Effector CD4-positive, alpha-beta T cell (primary cell): ENCODE data around the gene PCDH15.

Experiments
- DNase-seq: peaks from one replicate; pipeline ENCODE4 v3.0.0-alpha.2; 2020

The PCDH15 gene

DNA sequence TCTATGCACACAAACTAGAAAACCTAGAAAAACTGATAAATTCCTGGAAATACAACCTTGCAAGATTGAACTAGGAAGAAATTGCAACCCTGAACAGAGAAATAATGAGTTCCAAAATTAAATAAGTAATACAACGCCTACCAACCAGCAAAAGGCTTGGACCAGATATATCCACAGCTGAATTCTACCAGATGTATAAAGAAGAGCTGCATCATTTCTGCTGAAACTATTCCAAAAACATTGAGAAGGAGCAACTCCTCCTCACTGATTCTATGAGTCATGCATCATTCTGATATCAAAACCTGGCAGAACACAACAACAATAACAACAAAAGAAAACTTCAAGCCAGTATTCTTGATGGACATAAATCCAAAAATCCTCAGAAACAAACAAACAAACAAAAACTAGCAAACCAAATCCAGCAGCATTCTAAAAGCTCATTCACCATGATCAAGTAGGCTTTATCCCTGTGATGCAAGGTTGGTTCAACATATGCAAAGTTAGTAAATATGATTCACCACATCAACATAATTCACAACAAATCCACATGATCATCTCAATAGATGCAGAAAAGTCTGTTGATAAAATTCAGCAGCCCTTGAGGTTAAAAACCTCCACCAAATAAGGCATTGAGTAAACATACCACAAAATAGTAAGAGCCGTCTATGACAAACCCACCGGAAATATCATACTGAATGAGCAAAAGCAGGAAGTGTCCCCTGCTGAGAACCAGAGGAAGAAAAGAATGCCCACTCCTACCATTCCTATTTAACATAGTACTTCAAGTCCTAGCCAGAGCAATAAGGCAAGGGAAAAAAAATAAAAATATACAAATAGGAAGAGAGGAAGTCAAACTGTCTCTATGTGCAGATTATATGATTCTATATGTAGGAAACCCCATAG lies 98.2 kb downstream of the PCDH15 start:
- DNase-seq, result no peak

GRCh38 chr10:54691331-54691730 lies 109.7 kb downstream of the PCDH15 start:
- no peak for DNase-seq

- no peak for DNase-seq
These were observed 118.5 kb downstream of the PCDH15 start for GRCh38 chr10:54682554-54682953.

DNA sequence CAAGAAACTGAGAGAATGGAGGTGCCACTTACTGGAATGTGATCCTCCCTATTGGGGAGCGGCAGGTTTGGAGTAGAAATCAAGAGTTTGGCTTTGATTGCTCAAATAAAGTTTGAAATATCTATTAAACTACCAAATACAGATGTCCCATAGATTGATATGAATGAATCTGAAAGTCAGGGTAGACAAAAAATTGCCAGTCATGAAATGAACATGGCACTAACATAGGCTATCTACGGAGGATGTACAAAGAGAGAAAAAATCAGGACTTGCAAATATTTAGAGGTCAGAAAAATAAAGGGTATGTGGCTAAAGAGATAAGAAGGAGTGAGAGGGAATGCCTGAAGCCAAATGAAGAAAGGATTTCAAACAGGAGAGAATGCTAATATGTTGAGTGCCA lies 119.9 kb downstream of the PCDH15 start:
- no peak for DNase-seq

DNA sequence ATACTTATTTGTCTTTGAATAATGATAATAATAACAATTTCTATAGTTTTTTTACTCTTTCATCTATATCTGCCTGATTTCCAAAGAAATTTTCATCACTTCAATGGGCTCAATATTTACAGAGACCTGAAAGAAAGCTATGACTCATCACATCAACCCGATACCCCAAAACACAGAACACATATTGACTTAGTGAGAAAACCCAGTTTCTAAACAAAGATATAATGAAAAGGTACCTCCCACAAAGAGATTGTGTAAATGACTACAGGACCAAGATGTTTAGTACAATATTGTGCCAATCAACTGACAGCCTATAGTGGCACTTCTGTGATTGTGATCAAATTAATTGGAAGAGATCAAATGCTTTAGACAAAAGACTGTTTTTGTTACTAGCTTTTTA lies 133.9 kb downstream of the PCDH15 start:
- DNase-seq, result no peak

- no peak for DNase-seq
These were observed 134.8 kb downstream of the PCDH15 start for GRCh38 chr10:54666192-54666591.

GRCh38 chr10:54665095-54665494 lies 135.9 kb downstream of the PCDH15 start:
- DNase-seq, result no peak

DNA sequence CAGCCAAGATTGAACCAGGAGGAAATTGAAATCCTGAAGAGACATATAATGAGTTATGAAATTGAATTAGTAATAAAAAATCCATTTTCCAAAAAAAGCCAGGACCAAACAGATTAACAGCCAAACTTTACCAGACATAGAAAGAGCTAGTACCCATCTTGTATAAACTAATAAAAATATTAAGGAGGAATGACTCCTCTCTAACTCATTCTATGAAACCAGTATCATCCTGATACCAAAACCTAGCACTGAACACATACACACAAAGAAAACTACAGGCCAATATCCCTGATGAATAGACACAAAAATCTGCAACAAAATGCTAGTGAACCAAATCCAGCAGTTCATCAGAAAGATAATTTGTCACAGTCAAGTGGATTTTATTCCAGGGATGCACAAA lies 140.6 kb downstream of the PCDH15 start:
- no peak for DNase-seq

DNA sequence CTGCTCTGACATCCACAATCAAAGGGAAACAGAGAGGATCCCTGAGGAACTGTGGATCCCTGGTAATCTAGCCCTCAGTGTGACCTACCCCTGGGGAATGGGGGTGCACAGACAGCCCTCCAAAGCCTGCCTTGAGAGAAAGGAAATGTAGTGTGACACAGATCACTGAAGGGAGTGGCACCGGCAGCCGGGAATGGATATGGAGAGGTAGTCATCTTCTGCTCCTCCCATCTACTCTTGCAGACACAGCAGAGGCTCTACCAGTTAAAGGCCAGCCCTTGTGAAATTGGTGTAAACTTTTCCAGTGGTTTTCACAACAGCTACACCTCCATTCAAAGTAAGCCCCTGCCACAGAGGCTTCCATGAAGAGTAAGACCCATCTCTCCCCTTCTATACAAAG lies 144.4 kb downstream of the PCDH15 start:
- no peak for DNase-seq

- DNase-seq, result no peak
These were observed 147.5 kb downstream of the PCDH15 start for GRCh38 chr10:54653518-54653917.

GRCh38 chr10:54650547-54650946 lies 150.5 kb downstream of the PCDH15 start:
- no peak for DNase-seq

DNA sequence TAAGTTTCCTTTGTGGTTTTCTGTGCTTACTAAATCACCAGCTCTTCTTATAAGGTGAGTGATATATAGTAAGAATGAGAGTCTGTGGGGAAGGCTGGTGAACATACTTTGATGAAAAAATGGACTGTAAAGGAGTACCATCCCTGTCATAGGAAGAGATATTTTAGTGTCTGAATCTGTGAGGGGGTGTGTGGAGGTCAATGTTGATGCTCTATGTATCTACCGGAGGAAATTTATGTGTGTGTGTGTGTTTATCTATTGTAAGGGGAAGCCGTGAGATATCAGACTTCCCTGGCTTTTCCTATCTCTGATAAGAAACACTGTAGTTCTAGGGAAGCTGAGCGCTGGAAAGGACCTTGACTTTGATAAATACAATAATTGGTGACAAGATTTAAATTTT lies 179.0 kb downstream of the PCDH15 start:
- no peak for DNase-seq

GRCh38 chr10:54620352-54620751 lies 180.7 kb downstream of the PCDH15 start:
- no peak for DNase-seq

GRCh38 chr10:54614072-54614471 lies 187.0 kb downstream of the PCDH15 start:
- no peak for DNase-seq

- no peak for DNase-seq
These were observed 187.9 kb downstream of the PCDH15 start for GRCh38 chr10:54613162-54613561.

DNA sequence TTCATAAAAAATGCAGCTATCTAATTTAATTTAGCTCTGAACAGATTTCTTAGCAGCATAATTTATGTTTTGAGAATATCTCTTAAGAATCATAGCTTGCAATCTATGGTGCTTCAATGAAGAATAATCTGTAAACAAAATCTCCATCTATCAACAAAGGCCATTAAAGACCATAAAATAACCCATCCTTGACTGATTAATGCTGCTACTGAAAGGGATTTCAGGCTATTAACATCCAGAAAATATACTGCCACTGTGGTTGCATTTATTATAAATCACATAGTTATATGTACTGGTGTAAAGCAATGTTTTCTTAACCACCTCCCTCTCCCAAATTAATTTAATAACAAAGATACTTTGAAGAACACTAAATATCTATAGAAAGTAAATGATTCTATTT lies 191.6 kb downstream of the PCDH15 start:
- DNase-seq, result no peak

DNA sequence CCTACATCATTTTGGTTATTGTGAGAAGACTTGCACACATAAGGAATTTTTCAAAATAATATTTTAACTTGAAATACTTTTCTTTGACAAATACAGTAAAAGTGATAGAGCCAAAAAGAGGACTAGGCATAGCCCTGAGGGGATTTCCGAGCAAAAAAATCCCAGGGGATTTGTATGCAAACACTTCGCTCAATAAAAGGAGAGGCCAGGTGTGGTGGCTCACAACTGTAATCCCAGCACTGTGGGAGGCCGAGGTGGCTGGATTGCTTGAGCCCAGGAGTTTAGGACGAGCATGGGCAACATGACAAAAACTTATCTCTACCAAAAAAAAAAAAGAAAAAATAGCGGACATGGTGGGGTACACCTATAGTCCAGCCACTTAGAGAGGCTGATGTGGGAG lies 193.0 kb downstream of the PCDH15 start:
- no peak for DNase-seq

- no peak for DNase-seq
These were observed 206.7 kb downstream of the PCDH15 start for GRCh38 chr10:54594289-54594688.

DNA sequence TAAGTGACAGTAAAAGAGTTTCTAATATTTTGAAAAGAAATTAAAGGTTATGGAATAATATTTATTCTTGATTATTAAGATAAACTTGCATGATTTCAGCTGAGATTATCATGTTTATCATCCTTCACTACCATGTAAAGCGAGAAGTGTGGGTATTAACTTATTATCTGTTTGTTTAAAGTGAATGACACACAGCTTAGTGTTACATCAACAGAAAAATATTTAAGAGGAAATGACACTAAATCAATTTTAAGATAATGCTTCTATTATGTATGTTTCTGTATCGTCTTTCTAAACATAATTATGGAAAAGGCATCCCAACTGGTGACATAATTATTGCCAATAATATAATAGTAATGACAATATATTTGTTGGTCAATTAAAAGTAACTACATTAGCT lies 213.1 kb downstream of the PCDH15 start:
- DNase-seq, result no peak

GRCh38 chr10:54585572-54585971 lies 215.5 kb downstream of the PCDH15 start:
- DNase-seq, result no peak

DNA sequence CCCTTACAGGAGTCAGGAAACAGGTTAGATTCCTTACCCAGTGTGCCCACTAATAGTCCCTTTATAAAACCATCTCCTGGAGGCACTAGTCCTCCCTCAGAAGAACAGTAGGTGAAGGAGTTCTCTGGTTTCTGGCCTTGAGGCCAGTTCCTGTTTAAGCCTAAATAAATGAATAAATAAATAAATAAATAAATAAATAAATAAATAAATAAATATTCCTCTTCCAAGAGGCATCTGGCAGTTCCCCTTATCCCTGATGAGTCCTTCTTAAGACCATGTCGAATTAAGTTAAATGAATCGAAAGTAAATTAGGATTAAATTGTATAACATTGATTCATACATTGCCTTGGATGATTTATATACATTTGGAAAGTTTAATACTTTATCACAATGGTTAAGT lies 223.3 kb downstream of the PCDH15 start:
- no peak for DNase-seq

GRCh38 chr10:54576541-54576940 lies 224.5 kb downstream of the PCDH15 start:
- no peak for DNase-seq

- no peak for DNase-seq
These were observed 241.5 kb downstream of the PCDH15 start for GRCh38 chr10:54559498-54559897.

- DNase-seq, result no peak
These were observed 247.0 kb downstream of the PCDH15 start for GRCh38 chr10:54554028-54554427.

- no peak for DNase-seq
These were observed 251.0 kb downstream of the PCDH15 start for GRCh38 chr10:54550016-54550415.
